Loucy (cell line): ENCODE measurements around the gene BICD1.

Source experiments
- EZH2phosphoT487 ChIP-seq: fragments of 200-600 bp; IDR thresholded peaks from 2 replicates; pipeline ENCODE4 v1.6.1; 2018; ENCODE audit warnings: antibody characterized with exemption, mild to moderate bottlenecking, moderate library complexity, borderline replicate concordance
- TF ChIP-seq, protein P1 (sequence below): fragments of 200-600 bp; sonication (generic); conservative IDR thresholded peaks from 2 replicates; pipeline ENCODE4 v1.5.1; 2014; ENCODE audit warnings: mild to moderate bottlenecking, antibody characterized with exemption, low read length

DNA sequence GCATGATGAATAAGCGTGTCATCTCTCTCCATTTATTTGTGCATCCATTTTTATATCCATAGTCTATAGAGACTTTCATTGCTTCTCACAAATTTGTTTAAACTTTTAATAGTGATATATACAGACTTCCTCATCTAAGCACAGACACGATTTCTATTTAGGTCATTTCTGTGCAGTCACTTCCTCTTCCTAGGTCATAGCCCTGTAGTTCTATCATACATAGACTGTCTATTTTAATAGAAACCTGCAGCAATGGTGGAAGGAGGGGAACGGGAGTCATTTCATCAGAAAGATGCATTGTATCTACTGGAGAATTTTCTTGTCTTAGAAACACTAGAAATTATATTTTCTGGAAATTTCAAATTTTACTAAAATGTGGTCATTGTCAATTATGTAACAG is 159.3 kb downstream of the BICD1 start:
- TF ChIP-seq, protein P1, sequence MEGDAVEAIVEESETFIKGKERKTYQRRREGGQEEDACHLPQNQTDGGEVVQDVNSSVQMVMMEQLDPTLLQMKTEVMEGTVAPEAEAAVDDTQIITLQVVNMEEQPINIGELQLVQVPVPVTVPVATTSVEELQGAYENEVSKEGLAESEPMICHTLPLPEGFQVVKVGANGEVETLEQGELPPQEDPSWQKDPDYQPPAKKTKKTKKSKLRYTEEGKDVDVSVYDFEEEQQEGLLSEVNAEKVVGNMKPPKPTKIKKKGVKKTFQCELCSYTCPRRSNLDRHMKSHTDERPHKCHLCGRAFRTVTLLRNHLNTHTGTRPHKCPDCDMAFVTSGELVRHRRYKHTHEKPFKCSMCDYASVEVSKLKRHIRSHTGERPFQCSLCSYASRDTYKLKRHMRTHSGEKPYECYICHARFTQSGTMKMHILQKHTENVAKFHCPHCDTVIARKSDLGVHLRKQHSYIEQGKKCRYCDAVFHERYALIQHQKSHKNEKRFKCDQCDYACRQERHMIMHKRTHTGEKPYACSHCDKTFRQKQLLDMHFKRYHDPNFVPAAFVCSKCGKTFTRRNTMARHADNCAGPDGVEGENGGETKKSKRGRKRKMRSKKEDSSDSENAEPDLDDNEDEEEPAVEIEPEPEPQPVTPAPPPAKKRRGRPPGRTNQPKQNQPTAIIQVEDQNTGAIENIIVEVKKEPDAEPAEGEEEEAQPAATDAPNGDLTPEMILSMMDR, result no peak
- no peak for TF ChIP-seq EZH2phosphoT487
